Skeletal muscle satellite cell (primary cell): ENCODE measurements around the gene IRAG1. TPM values are rescaled to one million over a fixed set of nuclear protein-coding genes. Genes with fewer than 3 reads are reported as not detected.
A peak's percentile ranks its signal among the peaks of the same experiment; 100 is the strongest.

Experiments used
- H3K27me3 ChIP-seq: 2 replicates; pipeline ENCODE4 v1.7.0; 2013; ENCODE audit warnings: low read length; ENCODE audit not compliant: control insufficient read depth, insufficient read depth
- H3K36me3 ChIP-seq: 2 replicates; pipeline ENCODE4 v1.7.0; 2013; ENCODE audit warnings: mild to moderate bottlenecking, control low read depth, low read length; ENCODE audit not compliant: insufficient read depth
- H3K4me1 ChIP-seq: 2 replicates; pipeline ENCODE4 v1.7.0; 2013; ENCODE audit warnings: low read length; ENCODE audit not compliant: control insufficient read depth, insufficient read depth
- H3K4me2 ChIP-seq: 2 replicates; pipeline ENCODE4 v1.7.0; 2013; ENCODE audit warnings: mild to moderate bottlenecking, low read length
- H3K4me3 ChIP-seq: 2 replicates; pipeline ENCODE4 v1.7.0; 2013; ENCODE audit warnings: low read length
- H3K9ac ChIP-seq: 2 replicates; pipeline ENCODE4 v1.7.0; 2013; ENCODE audit warnings: mild to moderate bottlenecking, low read depth, low read length, moderate library complexity
- H3K9me3 ChIP-seq: replicated peaks from 2 replicates; pipeline ENCODE4 v1.7.0; 2013; ENCODE audit warnings: mild to moderate bottlenecking, control low read depth, low read length
- total RNA-seq: library from RNA; depleted of rRNA; stranded (reverse); fragments of >200 nt; gene quantifications from 2 replicates; pipeline ENCODE4 v1.2.3, GENCODE V29; 2012; rRNA removed

The IRAG1 gene, protein sequence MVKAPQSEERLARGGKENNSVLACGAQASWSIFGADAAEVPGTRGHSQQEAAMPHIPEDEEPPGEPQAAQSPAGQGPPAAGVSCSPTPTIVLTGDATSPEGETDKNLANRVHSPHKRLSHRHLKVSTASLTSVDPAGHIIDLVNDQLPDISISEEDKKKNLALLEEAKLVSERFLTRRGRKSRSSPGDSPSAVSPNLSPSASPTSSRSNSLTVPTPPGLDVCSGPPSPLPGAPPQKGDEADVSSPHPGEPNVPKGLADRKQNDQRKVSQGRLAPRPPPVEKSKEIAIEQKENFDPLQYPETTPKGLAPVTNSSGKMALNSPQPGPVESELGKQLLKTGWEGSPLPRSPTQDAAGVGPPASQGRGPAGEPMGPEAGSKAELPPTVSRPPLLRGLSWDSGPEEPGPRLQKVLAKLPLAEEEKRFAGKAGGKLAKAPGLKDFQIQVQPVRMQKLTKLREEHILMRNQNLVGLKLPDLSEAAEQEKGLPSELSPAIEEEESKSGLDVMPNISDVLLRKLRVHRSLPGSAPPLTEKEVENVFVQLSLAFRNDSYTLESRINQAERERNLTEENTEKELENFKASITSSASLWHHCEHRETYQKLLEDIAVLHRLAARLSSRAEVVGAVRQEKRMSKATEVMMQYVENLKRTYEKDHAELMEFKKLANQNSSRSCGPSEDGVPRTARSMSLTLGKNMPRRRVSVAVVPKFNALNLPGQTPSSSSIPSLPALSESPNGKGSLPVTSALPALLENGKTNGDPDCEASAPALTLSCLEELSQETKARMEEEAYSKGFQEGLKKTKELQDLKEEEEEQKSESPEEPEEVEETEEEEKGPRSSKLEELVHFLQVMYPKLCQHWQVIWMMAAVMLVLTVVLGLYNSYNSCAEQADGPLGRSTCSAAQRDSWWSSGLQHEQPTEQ
- under 0.01 and 0.22 TPM in 2 replicates for total RNA-seq

DNA sequence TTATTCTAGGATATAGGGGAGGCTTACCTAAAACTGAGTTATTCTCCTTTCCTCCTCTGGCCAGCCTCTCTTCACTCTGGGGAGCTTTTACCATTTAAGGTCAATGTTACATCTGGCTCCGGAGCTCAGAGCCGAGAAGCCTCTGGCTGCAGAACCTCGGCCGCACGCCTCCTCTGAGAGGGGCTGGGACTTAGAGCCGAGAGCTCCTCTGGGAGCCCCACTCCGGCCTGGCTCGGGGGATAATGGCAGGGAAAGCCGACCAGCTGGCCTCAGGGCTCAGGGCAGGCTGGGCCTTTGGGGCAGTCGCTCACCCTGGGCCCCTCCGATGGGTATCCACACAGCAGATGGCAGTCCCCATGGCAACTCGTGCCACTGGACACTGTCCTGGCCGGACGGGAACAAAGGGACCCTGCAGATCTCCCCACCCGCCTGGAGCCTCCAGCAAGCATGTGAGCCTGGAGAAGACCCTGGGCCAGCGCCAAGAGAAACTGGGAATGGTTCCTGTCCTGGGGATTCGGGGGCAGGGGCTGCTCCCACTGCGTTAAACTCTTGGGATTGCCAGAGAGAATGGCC is at the start of gene IRAG1:
Gene IRAG1, minus strand, starts transcription at position 247 of the 573 bp plus-strand sequence. Its CDS starts 153 bp downstream, at position 94.
- Histone ChIP-seq H3K27me3 (peaks cover 39% of the 10 kb centered on the region), H3K4me3 (peak within 1 kb of the TSS; percentile 32), H3K36me3 (no peaks in the 10 kb centered on the region), H3K9me3 (no peaks in the 10 kb centered on the region), H3K4me1 (peaks cover 17% of the 10 kb centered on the region), H3K9ac (peak within 1 kb of the TSS; percentile 19), H3K4me2 (peak within 1 kb of the TSS; percentile 48)

DNA sequence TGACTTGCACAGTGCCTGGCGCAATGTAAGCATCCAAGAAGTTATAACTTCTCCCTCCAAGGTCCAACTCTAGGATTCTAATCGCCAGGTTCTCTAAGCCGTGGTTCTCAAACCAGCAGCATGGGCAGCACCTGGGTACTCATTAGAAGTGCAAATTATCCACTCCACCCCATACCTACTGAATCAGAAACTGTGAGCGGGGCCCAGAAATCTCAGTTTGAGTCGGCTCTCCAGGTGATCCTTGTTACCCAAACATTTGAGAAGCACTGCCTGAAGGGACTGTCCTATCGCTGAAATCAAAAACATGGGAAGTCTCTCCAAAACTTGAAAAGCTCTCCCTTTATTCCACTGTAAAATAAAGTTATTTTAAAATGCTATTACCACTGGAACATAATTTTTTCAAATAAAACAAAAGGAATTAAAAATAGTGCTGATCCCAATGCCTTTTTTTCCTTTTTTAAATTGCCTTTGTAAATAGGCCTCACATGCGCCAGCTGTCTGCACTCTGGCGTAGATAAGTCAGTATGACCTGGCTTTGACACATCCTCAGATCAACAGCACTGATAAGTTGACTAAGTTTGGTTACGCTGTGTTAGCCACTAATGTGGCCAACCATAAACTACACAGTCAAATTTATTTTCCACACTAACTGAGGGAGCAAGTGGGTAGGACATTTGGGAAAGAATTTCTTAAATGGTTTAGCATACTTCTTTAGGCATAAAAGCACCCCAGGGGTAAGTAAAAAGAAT is 49.1 kb upstream of the IRAG1 start:
- Histone ChIP-seq H3K9me3 (no peaks in the 10 kb centered on the region), H3K9ac (no peak overlapping the region), H3K36me3 (no peaks in the 10 kb centered on the region), H3K27me3 (no peaks in the 10 kb centered on the region), H3K4me2 (no peak overlapping the region), H3K4me1 (peaks cover 4% of the 10 kb centered on the region), H3K4me3 (no peak overlapping the region)

DNA sequence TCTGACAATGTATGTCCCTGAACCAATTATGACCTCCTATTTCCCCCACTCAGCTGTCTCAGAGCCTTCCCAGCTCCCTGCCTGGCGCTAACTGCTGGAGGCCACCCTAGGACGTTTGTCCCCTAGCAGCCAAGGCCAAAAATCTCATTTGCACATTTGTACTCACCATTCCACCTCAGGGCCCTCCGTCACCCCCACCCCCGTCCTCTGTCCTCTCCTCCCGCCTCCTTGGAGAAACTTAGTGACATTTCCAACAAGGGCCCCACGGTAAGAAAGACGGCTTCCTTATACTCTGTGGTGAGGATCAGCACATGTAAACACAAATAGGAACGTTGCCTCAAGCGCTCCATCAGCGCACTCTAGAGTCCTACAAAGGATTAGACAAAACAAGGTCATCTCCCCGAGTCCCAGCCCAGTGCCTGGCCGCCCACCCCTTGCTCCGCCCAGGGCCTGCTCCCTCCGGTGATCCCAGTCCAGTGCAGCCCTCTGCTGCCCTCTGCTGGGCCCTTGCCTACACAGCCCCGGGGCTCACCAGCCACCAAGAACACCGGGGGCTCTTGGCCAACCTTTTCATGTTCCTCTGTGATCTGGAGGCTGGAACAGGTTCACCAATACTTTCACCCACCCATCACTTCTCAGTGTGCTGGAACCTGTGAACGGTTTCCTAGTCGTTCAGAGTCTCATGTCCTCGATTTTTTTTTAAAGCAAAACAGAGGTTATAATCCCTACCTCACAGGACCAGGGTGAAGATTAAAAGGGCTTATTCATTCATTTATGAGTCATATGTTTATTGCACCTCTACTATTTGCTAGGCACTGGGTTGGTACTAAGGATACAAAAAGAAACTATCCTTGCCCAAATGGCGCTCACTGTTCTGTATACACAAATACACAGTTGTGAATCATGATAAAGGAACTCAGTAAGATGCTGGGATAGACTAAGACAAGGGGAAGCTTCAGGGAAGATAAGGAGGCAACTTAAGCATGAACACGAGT is 42.2 kb upstream of the IRAG1 start:
- peak overlapping the region; percentile 80 for H3K4me2 ChIP-seq
- peaks cover 11% of the 10 kb centered on the region for H3K4me1 ChIP-seq
- peak overlapping the region; percentile 56 for H3K4me3 ChIP-seq
- peak overlapping the region; percentile 69 for H3K9ac ChIP-seq
- H3K36me3 ChIP-seq: no peaks in the 10 kb centered on the region
- no peaks in the 10 kb centered on the region for H3K9me3 ChIP-seq
- H3K27me3 ChIP-seq: no peaks in the 10 kb centered on the region

DNA sequence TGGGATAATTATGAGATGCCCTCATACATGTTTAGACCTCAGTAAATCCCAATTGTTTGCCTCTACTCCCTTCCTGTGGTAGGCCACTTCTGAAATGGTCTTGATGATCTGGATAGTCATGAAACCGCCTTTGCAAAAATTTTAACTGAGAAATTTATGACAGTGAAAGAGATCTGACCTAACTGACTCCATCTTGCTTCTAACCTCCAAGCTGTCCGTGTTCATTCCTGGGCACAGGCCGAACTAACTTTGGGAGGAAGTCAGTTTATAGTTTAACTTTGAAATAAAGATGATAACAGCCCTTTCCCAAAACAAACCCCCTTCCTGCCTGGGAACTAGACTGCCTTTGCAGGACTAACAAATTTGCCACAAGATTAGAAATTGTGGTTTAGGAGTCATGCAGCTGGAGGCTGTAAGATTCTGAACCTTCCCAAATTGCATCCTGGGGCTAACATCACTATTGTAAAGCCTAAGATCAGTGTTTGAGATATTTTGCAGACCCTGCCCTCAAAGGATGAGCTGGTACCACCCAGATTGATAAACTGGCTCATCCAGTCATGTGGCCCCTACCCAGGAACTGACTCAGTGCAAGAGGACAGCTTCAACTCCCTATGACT is 37.6 kb upstream of the IRAG1 start:
- H3K9me3 ChIP-seq: no peaks in the 10 kb centered on the region
- H3K4me3 ChIP-seq: no peak overlapping the region
- peaks cover 35% of the 10 kb centered on the region for H3K4me1 ChIP-seq
- H3K36me3 ChIP-seq: no peaks in the 10 kb centered on the region
- no peaks in the 10 kb centered on the region for H3K27me3 ChIP-seq
- no peak overlapping the region for H3K9ac ChIP-seq
- no peak overlapping the region for H3K4me2 ChIP-seq

DNA sequence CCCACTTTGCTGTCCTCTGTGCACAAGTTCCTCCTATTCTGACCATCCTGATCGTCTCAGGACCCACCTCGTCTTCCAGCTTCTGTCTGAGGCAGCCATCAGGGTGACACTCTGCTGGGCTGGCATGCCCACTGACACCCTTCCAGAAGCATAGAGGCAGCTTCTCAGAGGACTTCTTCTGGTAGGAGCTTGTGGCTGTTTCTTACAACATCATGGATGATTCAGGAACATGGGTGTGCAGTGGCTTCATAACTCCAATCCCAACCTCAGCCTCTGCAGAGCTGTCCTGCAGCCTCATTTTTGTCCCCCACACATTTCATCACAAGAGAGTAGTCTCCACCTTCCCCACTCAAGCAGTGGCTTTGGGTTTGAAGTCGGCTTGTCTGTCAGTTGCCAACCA is 36.6 kb upstream of the IRAG1 start:
- Histone ChIP-seq H3K4me3 (no peak overlapping the region), H3K4me1 (peaks cover 36% of the 10 kb centered on the region), H3K27me3 (no peaks in the 10 kb centered on the region), H3K9ac (no peak overlapping the region), H3K9me3 (no peaks in the 10 kb centered on the region), H3K4me2 (no peak overlapping the region), H3K36me3 (no peaks in the 10 kb centered on the region)

DNA sequence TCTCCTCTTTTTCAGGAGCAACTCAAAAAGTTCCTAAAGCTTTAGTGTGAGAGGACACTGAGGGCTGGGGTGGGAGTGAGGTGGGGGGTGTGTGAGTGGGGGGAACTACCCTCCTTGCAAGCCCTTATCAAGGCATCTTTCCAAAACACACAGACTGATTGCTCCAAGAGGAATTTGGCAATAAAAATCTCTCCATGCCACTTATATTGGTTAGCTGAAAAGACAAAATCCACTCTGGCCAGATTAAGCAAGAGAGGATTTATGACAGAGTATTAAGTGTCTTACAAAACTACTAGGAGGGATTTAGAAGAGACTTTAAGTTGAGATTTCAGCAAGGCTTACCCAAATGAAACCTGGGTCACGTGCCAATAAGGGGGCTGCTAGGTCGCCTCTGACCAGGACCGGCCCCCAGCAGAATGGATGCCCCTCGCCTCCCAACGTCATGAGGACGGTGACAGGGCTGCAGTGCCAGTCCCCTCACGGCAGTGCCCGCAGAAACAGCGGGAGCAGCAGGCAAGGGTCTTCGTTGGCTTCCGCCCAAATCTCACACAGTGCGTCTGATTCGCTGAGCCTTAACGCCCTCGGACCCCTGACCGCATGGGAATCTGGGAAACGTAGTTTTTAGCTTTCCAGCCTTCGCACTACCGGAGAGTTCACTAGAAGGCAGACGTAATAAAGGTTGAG is 35.4 kb upstream of the IRAG1 start:
- no peak overlapping the region for H3K4me3 ChIP-seq

DNA sequence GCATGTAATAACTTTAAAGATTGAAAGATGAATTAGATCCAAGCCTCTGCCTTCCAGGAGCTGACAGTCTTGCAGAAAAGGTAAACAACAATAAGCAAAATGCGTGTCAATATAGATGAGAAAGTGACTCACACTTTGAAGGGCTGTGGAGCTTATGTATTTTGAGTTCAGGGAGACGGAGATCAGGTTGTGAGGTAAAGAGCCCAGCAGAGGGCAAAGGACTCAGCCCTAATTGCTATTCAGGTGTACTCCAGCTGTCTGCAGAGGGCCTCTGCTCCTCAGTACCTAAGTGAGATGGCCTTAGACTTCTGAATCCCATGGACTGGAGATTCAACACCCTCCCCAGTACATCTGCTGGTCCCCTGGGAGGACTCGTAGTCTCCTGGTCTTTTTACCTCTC is 34.6 kb upstream of the IRAG1 start:
- Histone ChIP-seq H3K4me1 (peaks cover 38% of the 10 kb centered on the region), H3K4me3 (no peak overlapping the region)

More for the DNA sequence above, 35.4 kb upstream of the IRAG1 start:
- Histone ChIP-seq H3K4me1 (peaks cover 38% of the 10 kb centered on the region), H3K9me3 (no peaks in the 10 kb centered on the region), H3K36me3 (no peaks in the 10 kb centered on the region), H3K27me3 (no peaks in the 10 kb centered on the region), H3K9ac (no peak overlapping the region), H3K4me2 (peak overlapping the region; percentile 7)

DNA sequence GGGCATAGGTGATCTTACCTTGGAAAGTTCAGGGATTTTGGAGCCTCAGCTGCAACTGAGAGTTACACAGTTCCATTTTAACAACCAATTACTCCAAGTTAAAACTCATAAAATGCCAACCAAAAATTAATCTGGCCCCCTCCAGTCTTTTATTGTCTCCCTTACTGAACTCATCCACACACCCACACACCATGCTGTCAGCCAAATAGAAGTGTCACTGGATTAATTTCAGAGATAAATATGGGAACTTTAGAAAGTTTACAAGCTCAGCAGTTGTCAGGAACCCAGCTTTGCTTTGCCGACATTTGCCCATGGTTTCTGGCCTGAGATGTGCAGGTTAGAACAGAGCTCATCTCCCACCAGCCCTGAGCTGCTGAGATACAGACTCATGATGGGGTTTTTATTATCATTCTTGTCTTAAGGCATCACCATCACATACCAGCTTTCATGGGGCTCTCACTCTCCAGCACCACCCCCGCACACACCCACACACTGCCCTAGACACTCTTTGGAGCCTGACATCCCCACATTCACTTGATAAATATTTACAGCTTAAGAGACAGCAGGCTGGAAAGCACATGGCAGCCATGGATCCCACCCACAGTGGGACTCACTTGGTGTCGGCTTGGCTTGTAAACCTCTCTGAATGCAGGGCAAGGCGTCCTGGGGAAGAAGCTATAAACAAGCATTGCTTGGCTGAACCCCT is 33.7 kb upstream of the IRAG1 start:
- Histone ChIP-seq H3K27me3 (peaks cover under 1% of the 10 kb centered on the region), H3K9me3 (no peaks in the 10 kb centered on the region), H3K4me2 (peak overlapping the region; percentile 0), H3K4me3 (no peak overlapping the region), H3K36me3 (no peaks in the 10 kb centered on the region), H3K4me1 (peaks cover 38% of the 10 kb centered on the region), H3K9ac (peak overlapping the region; percentile 11)

More for the DNA sequence above, 34.6 kb upstream of the IRAG1 start:
- H3K27me3 ChIP-seq: no peaks in the 10 kb centered on the region
- H3K36me3 ChIP-seq: no peaks in the 10 kb centered on the region
- H3K9me3 ChIP-seq: no peaks in the 10 kb centered on the region
- no peak overlapping the region for H3K4me2 ChIP-seq
- H3K9ac ChIP-seq: no peak overlapping the region

DNA sequence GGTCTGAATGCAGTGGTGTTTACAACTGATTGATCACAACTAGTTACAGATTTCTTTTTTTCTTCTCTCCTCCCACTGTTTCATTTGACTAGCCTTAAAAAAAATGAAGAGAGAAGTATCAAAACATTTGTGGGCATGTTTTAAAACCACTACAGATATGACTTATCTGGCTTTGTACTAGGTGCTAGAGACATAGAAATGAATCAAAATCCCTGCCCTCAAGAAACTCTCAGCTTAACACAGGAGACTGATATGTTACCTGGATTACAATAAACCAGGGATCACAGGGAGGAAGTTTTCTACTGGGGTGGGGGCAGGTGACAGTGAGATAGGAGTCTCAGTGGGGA is 32.3 kb upstream of the IRAG1 start:
- Histone ChIP-seq H3K27me3 (peaks cover 5% of the 10 kb centered on the region), H3K4me3 (no peak overlapping the region), H3K9me3 (no peaks in the 10 kb centered on the region), H3K36me3 (no peaks in the 10 kb centered on the region), H3K9ac (no peak overlapping the region), H3K4me2 (no peak overlapping the region), H3K4me1 (peaks cover 38% of the 10 kb centered on the region)
